ENCODE data around the gene TENM3.

- TF ChIP-seq CTCF (conservative IDR thresholded peaks at IDR 0.05) = no peak
- TF ChIP-seq ZFX (IDR thresholded peaks at IDR 0.05) = no peak
Measured at GRCh38 chr4:182649698-182650477, 406.7 kb downstream of the TENM3 start.

Measured in C4-2B (cell line).